Measurements from ENCODE around the gene PLA2G1B. TPM values are rescaled to one million over a fixed set of nuclear protein-coding genes. Genes with fewer than 3 reads are reported as not detected.

PLA2G1B gene
- total and polyA plus RNA-seq, 12 donors: 1.3 to 18.7 (median 4.9) TPM; not detected in 1

DNA sequence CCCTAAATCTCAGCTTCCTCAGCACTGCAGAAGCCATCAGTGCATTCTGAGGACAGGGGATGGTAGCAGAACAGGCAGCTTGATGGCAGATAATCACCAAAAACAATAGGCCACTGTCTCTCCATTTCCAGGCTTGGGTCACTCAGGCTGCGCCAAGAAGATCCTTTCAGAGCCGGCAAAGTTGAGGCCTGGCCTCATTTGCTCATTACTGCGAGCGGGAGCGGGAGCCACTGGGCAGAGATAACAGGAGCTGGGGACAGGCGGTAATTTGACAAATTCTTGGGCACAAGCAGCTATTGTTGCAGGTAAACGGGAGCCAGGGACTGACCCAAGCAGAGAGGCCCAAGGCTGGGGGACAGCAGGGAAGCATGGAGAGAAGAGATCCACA is 39.3 kb upstream of the PLA2G1B start:
- WGBS, 4 donors: 74 to 81% (median 80%) methylated on average over 4 to 7 of the region's 7 CpGs
- Histone ChIP-seq H3K4me3 (no peak overlapping the region), H3K36me3 (replicated peaks in 1 of 2) (no peaks in the 10 kb centered on the region), H3K27me3 (no peaks in the 10 kb centered on the region), H3K4me1 (replicated peaks in 1 of 2) (peaks cover 14 to 21% of the 10 kb centered on the region in 2 donors), H3K9me3 (replicated peaks in 1 of 3) (no peaks in the 10 kb centered on the region), H3K27ac (peak overlapping the region in 2 of 5 donors; percentile 3 to 67)
- no peak for DNase-seq
- no peak for TF ChIP-seq POLR2A (IDR thresholded peaks at IDR 0.05)
- TF ChIP-seq, protein P1, sequence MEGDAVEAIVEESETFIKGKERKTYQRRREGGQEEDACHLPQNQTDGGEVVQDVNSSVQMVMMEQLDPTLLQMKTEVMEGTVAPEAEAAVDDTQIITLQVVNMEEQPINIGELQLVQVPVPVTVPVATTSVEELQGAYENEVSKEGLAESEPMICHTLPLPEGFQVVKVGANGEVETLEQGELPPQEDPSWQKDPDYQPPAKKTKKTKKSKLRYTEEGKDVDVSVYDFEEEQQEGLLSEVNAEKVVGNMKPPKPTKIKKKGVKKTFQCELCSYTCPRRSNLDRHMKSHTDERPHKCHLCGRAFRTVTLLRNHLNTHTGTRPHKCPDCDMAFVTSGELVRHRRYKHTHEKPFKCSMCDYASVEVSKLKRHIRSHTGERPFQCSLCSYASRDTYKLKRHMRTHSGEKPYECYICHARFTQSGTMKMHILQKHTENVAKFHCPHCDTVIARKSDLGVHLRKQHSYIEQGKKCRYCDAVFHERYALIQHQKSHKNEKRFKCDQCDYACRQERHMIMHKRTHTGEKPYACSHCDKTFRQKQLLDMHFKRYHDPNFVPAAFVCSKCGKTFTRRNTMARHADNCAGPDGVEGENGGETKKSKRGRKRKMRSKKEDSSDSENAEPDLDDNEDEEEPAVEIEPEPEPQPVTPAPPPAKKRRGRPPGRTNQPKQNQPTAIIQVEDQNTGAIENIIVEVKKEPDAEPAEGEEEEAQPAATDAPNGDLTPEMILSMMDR (IDR thresholded peaks at IDR 0.05): no peak
- intact Hi-C loops (cut with DNase I): no loop called here

DNA sequence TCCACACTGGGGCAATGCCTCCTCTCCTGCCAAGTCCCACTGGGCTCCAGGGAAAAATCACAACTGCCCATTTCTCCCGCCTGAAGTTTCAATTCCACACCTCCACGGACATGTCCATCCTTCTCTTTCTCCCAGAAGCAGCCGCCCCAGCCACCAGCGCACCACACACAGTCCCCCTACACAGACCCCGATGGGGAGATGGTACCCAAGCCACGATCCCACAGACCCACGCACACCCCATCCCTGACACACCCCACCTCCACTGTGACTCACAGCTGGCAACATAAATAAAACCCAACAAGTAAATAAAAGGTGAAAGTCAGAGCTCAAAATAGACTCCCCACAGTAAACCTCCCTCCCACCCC is 38.7 kb upstream of the PLA2G1B start:
- H3K9me3 ChIP-seq (replicated peaks in 1 of 3): no peaks in the 10 kb centered on the region
- H3K27ac ChIP-seq: peak overlapping the region in 2 of 5 donors; percentile 45 to 67
- DNase-seq: no peak
- TF ChIP-seq, protein P1 (IDR thresholded peaks at IDR 0.05): no peak
- no peak for TF ChIP-seq POLR2A (IDR thresholded peaks at IDR 0.05)
- WGBS, 4 donors: 74 to 83% (median 79%) methylated on average over 7 of the region's 7 CpGs
- H3K4me3 ChIP-seq: no peak overlapping the region
- H3K27me3 ChIP-seq: no peaks in the 10 kb centered on the region
- intact Hi-C loops (cut with DNase I): no loop called here
- peaks cover 19 to 25% of the 10 kb centered on the region in 2 donors for H3K4me1 ChIP-seq (replicated peaks in 1 of 2)
- H3K36me3 ChIP-seq (replicated peaks in 1 of 2): no peaks in the 10 kb centered on the region

DNA sequence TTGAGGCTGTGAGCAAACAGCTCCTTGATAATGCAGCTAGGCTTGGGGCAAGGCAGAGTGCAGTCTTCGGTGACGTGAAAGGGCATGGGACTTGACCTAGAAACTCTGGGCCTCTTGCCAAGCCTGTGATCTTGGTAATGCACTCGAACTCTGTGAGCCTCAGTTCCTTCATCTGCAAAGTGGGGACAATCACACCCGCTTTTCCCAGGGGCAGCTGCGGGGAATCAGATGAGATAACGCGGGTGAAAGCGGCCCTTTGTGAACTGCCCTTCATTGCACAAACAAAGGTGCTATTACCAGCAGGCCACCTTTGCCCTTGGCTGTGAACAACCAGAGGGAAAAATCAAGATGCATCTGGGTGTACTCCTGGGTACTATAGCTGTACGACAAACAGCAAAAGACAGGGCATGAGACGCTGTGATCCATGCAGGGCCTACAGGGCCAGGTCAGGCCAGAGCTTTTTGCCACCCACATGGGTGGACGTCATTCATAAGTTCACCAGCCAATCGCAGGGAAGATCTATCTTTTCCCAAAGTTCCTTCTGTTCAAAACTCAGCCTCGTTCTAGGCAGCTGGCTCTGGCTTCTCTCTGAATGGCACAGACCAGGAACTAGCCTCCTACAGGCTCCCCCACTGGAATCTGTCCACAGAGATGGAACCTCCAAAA is 38.2 kb upstream of the PLA2G1B start:
- Histone ChIP-seq H3K9me3 (replicated peaks in 1 of 3) (no peaks in the 10 kb centered on the region), H3K27me3 (no peaks in the 10 kb centered on the region), H3K4me3 (no peak overlapping the region), H3K27ac (peak overlapping the region in 2 of 5 donors; percentile 45 to 67), H3K36me3 (replicated peaks in 1 of 2) (no peaks in the 10 kb centered on the region), H3K4me1 (replicated peaks in 1 of 2) (peaks cover 21 to 25% of the 10 kb centered on the region in 2 donors)
- TF ChIP-seq, protein P1 (IDR thresholded peaks at IDR 0.05): no peak
- TF ChIP-seq POLR2A (IDR thresholded peaks at IDR 0.05): no peak
- peak; percentile 49 to 77 (median 64) for DNase-seq
- intact Hi-C loops (cut with DNase I): no loop called here
- 48 to 62% (median 56%) methylated on average over 11 to 13 of the region's 13 CpGs for WGBS, 4 donors

DNA sequence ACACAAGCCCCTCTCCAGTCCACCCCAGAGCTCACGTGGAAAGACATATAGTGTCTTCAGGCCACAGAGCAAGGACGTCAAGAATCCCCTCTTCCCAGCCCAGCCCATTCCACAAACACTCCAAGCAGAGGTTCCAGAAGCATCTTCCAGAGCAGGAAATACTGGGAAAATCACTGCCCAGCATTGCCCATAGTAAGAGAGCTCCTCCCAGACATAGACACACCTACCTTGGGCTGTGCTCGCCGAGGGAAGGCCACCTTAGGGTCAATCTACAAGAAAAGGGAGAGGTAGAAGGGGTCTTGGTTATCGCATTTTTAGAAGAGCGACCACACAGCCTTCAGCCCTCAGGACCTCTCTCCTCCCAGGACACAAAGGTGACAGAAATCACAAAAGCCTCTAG is 36.9 kb upstream of the PLA2G1B start:
- intact Hi-C loops (cut with DNase I): no loop called here
- H3K9me3 ChIP-seq (replicated peaks in 1 of 3): no peaks in the 10 kb centered on the region
- DNase-seq: no peak
- 85 to 96% (median 86%) methylated on average over 5 to 6 of the region's 6 CpGs for WGBS, 4 donors
- H3K36me3 ChIP-seq (replicated peaks in 1 of 2): no peaks in the 10 kb centered on the region
- H3K27ac ChIP-seq: no peak overlapping the region
- H3K27me3 ChIP-seq: no peaks in the 10 kb centered on the region
- no peak overlapping the region for H3K4me3 ChIP-seq
- peaks cover 18 to 25% of the 10 kb centered on the region in 2 donors for H3K4me1 ChIP-seq (replicated peaks in 1 of 2)
- TF ChIP-seq, protein P1 (IDR thresholded peaks at IDR 0.05): no peak
- TF ChIP-seq POLR2A (IDR thresholded peaks at IDR 0.05): no peak

Measured in adrenal gland (tissue), 12 donors.